Peyer's patch (tissue), 4 donors: ENCODE measurements around the gene LAG3. TPM values are rescaled to one million over a fixed set of nuclear protein-coding genes. Genes with fewer than 3 reads are reported as not detected.

Experiments
- DNase-seq, 3 donors: peaks; one replicate each; pipeline ENCODE4 v3.0.0-alpha.2; 2017 to 2019
- H3K27ac ChIP-seq, 4 donors: fragments of 200-600 bp; sonication (generic); one replicate each; pipeline ENCODE4 v1.5.1; 2016 to 2019
- H3K27me3 ChIP-seq, 2 donors: fragments of 200-600 bp; sonication (generic); one replicate each; pipeline ENCODE4 v1.5.1; 2019
- H3K36me3 ChIP-seq, 3 donors: fragments of 200-600 bp; sonication (generic); one replicate each; pipeline ENCODE4 v1.5.1; 2016 to 2019
- H3K4me1 ChIP-seq, 4 donors: fragments of 200-600 bp; sonication (generic); one replicate each; pipeline ENCODE4 v1.5.1; 2016 to 2019
- H3K4me3 ChIP-seq, 4 donors: fragments of 200-600 bp; sonication (generic); 1 replicate in 3 of 4; 2 replicates in 1 of 4; pipeline ENCODE4 v1.5.1; 2016 to 2019; ENCODE audit warnings: mild to moderate bottlenecking in 1 of 4
- H3K9me3 ChIP-seq, 4 donors: fragments of 200-600 bp; sonication (generic); one replicate each; pipeline ENCODE4 v1.5.1; 2016 to 2019; ENCODE audit warnings: mild to moderate bottlenecking in 1 of 4
- CTCF ChIP-seq, 6 experiments: fragments of 450-650 bp in 4 of 6; fragments of 200-600 bp in 2 of 6; sonication (generic) in 1 of 6; IDR thresholded peaks; one replicate each; pipeline ENCODE4 v1.5.1; 2017 to 2019; ENCODE audit warnings: antibody characterized with exemption in 6 of 6, mild to moderate bottlenecking in 3 of 6, moderate library complexity in 1 of 6
- POLR2A ChIP-seq, 2 donors: fragments of 450-650 bp; IDR thresholded peaks; one replicate each; pipeline ENCODE4 v1.5.1; 2017; ENCODE audit warnings: antibody characterized with exemption in 2 of 2, mild to moderate bottlenecking in 2 of 2, moderate library complexity in 2 of 2
- total RNA-seq, 4 donors: library from RNA; depleted of rRNA; stranded (reverse); fragments of >200 nt; gene quantifications; one replicate each; pipeline ENCODE4 v1.1.0, GENCODE V29; 2016

Gene LAG3
- total RNA-seq, 4 donors from 2014 or later, result 1.3 to 3.0 (median 1.6) TPM; not detected in 1

GRCh38 chr12:6784296-6784695 lies 12.0 kb downstream of the LAG3 start:
- H3K27me3 ChIP-seq, result no peaks in the 10 kb centered on the region
- peaks cover 0 to 10% (median under 1%) of the 10 kb centered on the region in 4 donors for H3K4me1 ChIP-seq
- H3K4me3 ChIP-seq, result no peak overlapping the region
- H3K9me3 ChIP-seq, result no peaks in the 10 kb centered on the region
- no peaks in the 10 kb centered on the region for H3K36me3 ChIP-seq
- TF ChIP-seq CTCF (IDR thresholded peaks at IDR 0.05) (no peak), POLR2A (IDR thresholded peaks at IDR 0.05) (no peak)
- H3K27ac ChIP-seq, result no peak overlapping the region
- DNase-seq, result no peak

GRCh38 chr12:6784761-6785160 lies 12.4 kb downstream of the LAG3 start:
- no peak for DNase-seq
- Histone ChIP-seq H3K27me3 (no peaks in the 10 kb centered on the region), H3K36me3 (no peaks in the 10 kb centered on the region), H3K4me3 (no peak overlapping the region), H3K27ac (no peak overlapping the region), H3K9me3 (no peaks in the 10 kb centered on the region), H3K4me1 (peaks cover 0 to 7% (median 0%) of the 10 kb centered on the region in 4 donors)
- TF ChIP-seq CTCF (IDR thresholded peaks at IDR 0.05) (no peak), POLR2A (IDR thresholded peaks at IDR 0.05) (no peak)

GRCh38 chr12:6786416-6787094 lies 14.2 kb downstream of the LAG3 start:
- no peaks in the 10 kb centered on the region for H3K9me3 ChIP-seq
- H3K27ac ChIP-seq, result peak overlapping the region in 2 of 4 donors; percentile 32 to 55
- DNase-seq, result no peak

GRCh38 chr12:6787309-6787708 lies 15.0 kb downstream of the LAG3 start:
- Histone ChIP-seq H3K27ac (peak overlapping the region in 1 of 4 donors; percentile 55), H3K27me3 (no peaks in the 10 kb centered on the region), H3K36me3 (no peaks in the 10 kb centered on the region), H3K9me3 (no peaks in the 10 kb centered on the region), H3K4me1 (peaks cover 0 to 2% (median under 1%) of the 10 kb centered on the region in 4 donors), H3K4me3 (no peak overlapping the region)
- no peak for TF ChIP-seq CTCF (IDR thresholded peaks at IDR 0.05)
- no peak for TF ChIP-seq POLR2A (IDR thresholded peaks at IDR 0.05)
- DNase-seq, result no peak

More at GRCh38 chr12:6786416-6787094, 14.2 kb downstream of the LAG3 start:
- no peaks in the 10 kb centered on the region for H3K27me3 ChIP-seq
- TF ChIP-seq CTCF (IDR thresholded peaks at IDR 0.05), result no peak
- no peak for TF ChIP-seq POLR2A (IDR thresholded peaks at IDR 0.05)
- no peaks in the 10 kb centered on the region for H3K4me1 ChIP-seq
- H3K4me3 ChIP-seq, result no peak overlapping the region
- H3K36me3 ChIP-seq, result no peaks in the 10 kb centered on the region

GRCh38 chr12:6788972-6789924 lies 16.9 kb downstream of the LAG3 start, which contains the start of gene CD4:
Gene CD4, plus strand, starts transcription at chr12:6789528. Its CDS starts 10,611 bp downstream, at chr12:6800139.
- Histone ChIP-seq H3K27ac (peak within 1 kb of the TSS; percentile 63 to 85 (median 74)), H3K27me3 (no peaks in the 10 kb centered on the region), H3K9me3 (no peaks in the 10 kb centered on the region), H3K4me1 (peaks cover 0 to 10% (median 1%) of the 10 kb centered on the region in 4 donors), H3K36me3 (no peaks in the 10 kb centered on the region), H3K4me3 (peak within 1 kb of the TSS; percentile 16 to 49 (median 36))
- DNase-seq, result peak in 2 of 3 donors; percentile 86 to 87
- TF ChIP-seq POLR2A (IDR thresholded peaks at IDR 0.05) (peak in 1 of 2 donors; percentile 22), CTCF (IDR thresholded peaks at IDR 0.05) (no peak)
